BLaER1 treated with 17β-estradiol and CSF1 and Interleukin-3, amounts not matched to agents 10 nM and 100 nM (cell line): Measurements from ENCODE around the gene RAB42.
A peak's percentile ranks its signal among the peaks of the same experiment; 100 is the strongest.

ENCODE experiments used
- H3K27ac ChIP-seq, 11 experiments: shearing (Covaris generic); formaldehyde crosslinking; 2 replicates each; pipeline ENCODE4 v1.8.1; 2022
- H3K27me3 ChIP-seq, 11 experiments: shearing (Covaris generic); formaldehyde crosslinking; 2 replicates each; pipeline ENCODE4 v1.8.1; 2022
- H3K36me3 ChIP-seq, 11 experiments: shearing (Covaris generic); formaldehyde crosslinking; 2 replicates each; pipeline ENCODE4 v1.8.1; 2022
- H3K4me1 ChIP-seq, 10 experiments: shearing (Covaris generic); formaldehyde crosslinking; 2 replicates each; pipeline ENCODE4 v1.8.1; 2022
- H3K4me2 ChIP-seq, 11 experiments: shearing (Covaris generic); formaldehyde crosslinking; 2 replicates each; pipeline ENCODE4 v1.8.1; 2022
- H3K4me3 ChIP-seq, 10 experiments: shearing (Covaris generic); formaldehyde crosslinking; 2 replicates each; pipeline ENCODE4 v1.8.1; 2022
- H3K9ac ChIP-seq, 11 experiments: shearing (Covaris generic); formaldehyde crosslinking; 2 replicates each; pipeline ENCODE4 v1.8.1; 2022
- H3K9me3 ChIP-seq, 11 experiments: shearing (Covaris generic); formaldehyde crosslinking; replicated peaks in 1 of 11; 2 replicates each; pipeline ENCODE4 v1.8.1; 2022
- H4K20me1 ChIP-seq, 11 experiments: shearing (Covaris generic); formaldehyde crosslinking; 2 replicates each; pipeline ENCODE4 v1.8.1; 2022
- Cebpa-rat ChIP-seq, 11 experiments: shearing (Covaris generic); IDR thresholded peaks; 2 replicates each; pipeline ENCODE4 v1.8.1; 2022

The RAB42 gene

GRCh38 chr1:28591708-28592320 is at the start of gene RAB42:
Gene RAB42 (plus strand): TSS chr1:28592265. CDS start chr1:28592512, 247 bp downstream.
- Histone ChIP-seq H3K4me2 (peak within 1 kb of the TSS; percentile 86 to 99 (median 92)), H3K27me3 (peaks cover 12 to 36% (median 31%) of the 10 kb centered on the region in 11 experiments), H3K36me3 (peaks cover 0 to 20% (median 0%) of the 10 kb centered on the region in 11 experiments; a peak in 4 of 22 replicates), H3K9ac (peak within 1 kb of the TSS; percentile 54 to 76 (median 66)), H3K4me1 (peaks cover 4 to 54% (median 11%) of the 10 kb centered on the region in 10 experiments; a peak in 18 of 20 replicates), H3K27ac (peak within 1 kb of the TSS in 3 of 11 experiments; percentile 2 to 70 (median 40); a peak in 3 of 22 replicates), H4K20me1 (peaks cover 0 to 5% (median 0%) of the 10 kb centered on the region in 11 experiments; a peak in 4 of 22 replicates), H3K4me3 (peak within 1 kb of the TSS; percentile 57 to 72 (median 62)), H3K9me3 (no peaks in the 10 kb centered on the region)
- TF ChIP-seq Cebpa-rat (IDR thresholded peaks at IDR 0.05), result no peak

- no peak for TF ChIP-seq Cebpa-rat (IDR thresholded peaks at IDR 0.05)
- no peak overlapping the region for H3K4me2 ChIP-seq
- no peak overlapping the region for H3K9ac ChIP-seq
- H3K4me3 ChIP-seq, result no peak overlapping the region
- no peaks in the 10 kb centered on the region for H4K20me1 ChIP-seq
- peaks cover 0 to 17% (median 9%) of the 10 kb centered on the region in 11 experiments; a peak in 13 of 22 replicates for H3K36me3 ChIP-seq
- H3K9me3 ChIP-seq, result no peaks in the 10 kb centered on the region
- no peaks in the 10 kb centered on the region for H3K4me1 ChIP-seq
- no peak overlapping the region for H3K27ac ChIP-seq
- H3K27me3 ChIP-seq, result no peaks in the 10 kb centered on the region
These were observed 46.8 kb upstream of the RAB42 start for GRCh38 chr1:28545246-28545628.

- no peaks in the 10 kb centered on the region for H4K20me1 ChIP-seq
- H3K27me3 ChIP-seq, result no peaks in the 10 kb centered on the region
- H3K9ac ChIP-seq, result no peak overlapping the region
- no peak overlapping the region for H3K4me2 ChIP-seq
- H3K36me3 ChIP-seq, result no peaks in the 10 kb centered on the region
- H3K27ac ChIP-seq, result no peak overlapping the region
- no peak for TF ChIP-seq Cebpa-rat (IDR thresholded peaks at IDR 0.05)
- no peaks in the 10 kb centered on the region for H3K9me3 ChIP-seq
- H3K4me3 ChIP-seq, result no peak overlapping the region
- H3K4me1 ChIP-seq, result peaks cover 0 to 12% (median 9%) of the 10 kb centered on the region in 10 experiments; a peak in 10 of 20 replicates
These were observed 43.7 kb upstream of the RAB42 start for GRCh38 chr1:28548318-28548717.

GRCh38 chr1:28551381-28551780 is 40.7 kb upstream of the RAB42 start:
- peaks cover 12 to 22% (median 17%) of the 10 kb centered on the region in 11 experiments; a peak in 19 of 22 replicates for H3K36me3 ChIP-seq
- H3K27me3 ChIP-seq, result no peaks in the 10 kb centered on the region
- peak overlapping the region in 2 of 11 experiments; percentile 90 to 91; a peak in 2 of 22 replicates for H3K9ac ChIP-seq
- H3K27ac ChIP-seq, result peak overlapping the region in 5 of 11 experiments; percentile 76 to 91 (median 88); a peak in 6 of 22 replicates
- no peaks in the 10 kb centered on the region for H3K9me3 ChIP-seq
- H3K4me2 ChIP-seq, result peak overlapping the region in 3 of 11 experiments; percentile 71 to 81 (median 81); a peak in 1 of 22 replicates
- H4K20me1 ChIP-seq, result no peaks in the 10 kb centered on the region
- no peak for TF ChIP-seq Cebpa-rat (IDR thresholded peaks at IDR 0.05)
- H3K4me1 ChIP-seq, result peaks cover 12 to 27% (median 21%) of the 10 kb centered on the region in 10 experiments
- no peak overlapping the region for H3K4me3 ChIP-seq

GRCh38 chr1:28552758-28553663 is 39.1 kb upstream of the RAB42 start, which contains the start of gene TRNAU1AP:
Gene TRNAU1AP (plus strand): TSS chr1:28553085. CDS start chr1:28553111, 26 bp downstream.
- Histone ChIP-seq H3K9me3 (no peaks in the 10 kb centered on the region), H4K20me1 (no peaks in the 10 kb centered on the region), H3K4me1 (peaks cover 12 to 27% (median 21%) of the 10 kb centered on the region in 10 experiments), H3K4me3 (peak within 1 kb of the TSS; percentile 77 to 96 (median 86)), H3K27me3 (no peaks in the 10 kb centered on the region), H3K36me3 (peaks cover 20 to 39% (median 32%) of the 10 kb centered on the region in 11 experiments), H3K4me2 (peak within 1 kb of the TSS; percentile 81 to 95 (median 88)), H3K27ac (peak within 1 kb of the TSS; percentile 76 to 91 (median 86)), H3K9ac (peak within 1 kb of the TSS; percentile 84 to 92 (median 88))
- no peak for TF ChIP-seq Cebpa-rat (IDR thresholded peaks at IDR 0.05)

- TF ChIP-seq Cebpa-rat (IDR thresholded peaks at IDR 0.05), result no peak
- H3K36me3 ChIP-seq, result peaks cover 92 to 100% (median 98%) of the 10 kb centered on the region in 11 experiments
These were observed 31.2 kb upstream of the RAB42 start for GRCh38 chr1:28560886-28561285.

GRCh38 chr1:28564310-28564709 is 27.8 kb upstream of the RAB42 start:
- H3K4me1 ChIP-seq, result no peaks in the 10 kb centered on the region
- peaks cover 96 to 100% (median 100%) of the 10 kb centered on the region in 11 experiments for H3K36me3 ChIP-seq
- H3K27me3 ChIP-seq, result no peaks in the 10 kb centered on the region
- peaks cover 0 to 21% (median 0%) of the 10 kb centered on the region in 11 experiments; a peak in 4 of 22 replicates for H4K20me1 ChIP-seq
- H3K27ac ChIP-seq, result no peak overlapping the region
- H3K9me3 ChIP-seq, result no peaks in the 10 kb centered on the region
- no peak for TF ChIP-seq Cebpa-rat (IDR thresholded peaks at IDR 0.05)
- no peak overlapping the region for H3K9ac ChIP-seq
- no peak overlapping the region for H3K4me3 ChIP-seq
- H3K4me2 ChIP-seq, result no peak overlapping the region

More at GRCh38 chr1:28560886-28561285, 31.2 kb upstream of the RAB42 start:
- H3K9me3 ChIP-seq, result no peaks in the 10 kb centered on the region
- H3K4me2 ChIP-seq, result no peak overlapping the region
- H3K4me3 ChIP-seq, result no peak overlapping the region
- H4K20me1 ChIP-seq, result peaks cover 0 to 7% (median 0%) of the 10 kb centered on the region in 11 experiments; a peak in 3 of 22 replicates
- peak overlapping the region in 1 of 11 experiments; percentile 3; a peak in 1 of 22 replicates for H3K9ac ChIP-seq
- H3K4me1 ChIP-seq, result no peaks in the 10 kb centered on the region
- no peaks in the 10 kb centered on the region for H3K27me3 ChIP-seq
- no peak overlapping the region for H3K27ac ChIP-seq

- no peak overlapping the region for H3K4me2 ChIP-seq
- no peak overlapping the region for H3K4me3 ChIP-seq
- no peaks in the 10 kb centered on the region for H3K4me1 ChIP-seq
- peaks cover 0 to 21% (median 0%) of the 10 kb centered on the region in 11 experiments; a peak in 3 of 22 replicates for H4K20me1 ChIP-seq
- no peak for TF ChIP-seq Cebpa-rat (IDR thresholded peaks at IDR 0.05)
- no peak overlapping the region for H3K27ac ChIP-seq
- H3K9me3 ChIP-seq, result no peaks in the 10 kb centered on the region
- H3K36me3 ChIP-seq, result peaks cover 91 to 99% (median 95%) of the 10 kb centered on the region in 11 experiments
- no peak overlapping the region for H3K9ac ChIP-seq
- H3K27me3 ChIP-seq, result no peaks in the 10 kb centered on the region
These were observed 27.0 kb upstream of the RAB42 start for GRCh38 chr1:28565040-28565439.
